ENCODE results near the gene CFAP221.
A peak's percentile ranks its signal among the peaks of the same experiment; 100 is the strongest.

DNA sequence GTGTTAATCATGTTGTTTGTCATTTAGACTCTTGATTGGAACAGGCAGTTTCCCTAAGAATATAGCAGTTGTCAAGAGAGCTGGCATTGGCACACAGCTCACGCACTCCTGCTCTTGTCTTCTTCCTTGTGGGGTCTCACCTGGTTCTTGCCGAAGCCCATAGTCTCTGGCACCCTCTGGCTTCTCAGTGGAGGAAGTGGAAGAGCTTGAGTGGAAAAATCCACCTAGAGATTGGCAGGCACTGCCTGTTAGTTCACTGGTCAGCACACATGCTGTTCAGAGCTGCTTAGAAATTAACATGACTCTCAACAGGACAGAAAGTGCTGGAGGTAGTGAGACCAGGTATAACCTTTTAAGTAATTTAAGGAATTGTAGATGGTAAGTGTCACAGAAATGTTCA lies 48.3 kb upstream of the CFAP221 start:
- TF ChIP-seq, protein P1, sequence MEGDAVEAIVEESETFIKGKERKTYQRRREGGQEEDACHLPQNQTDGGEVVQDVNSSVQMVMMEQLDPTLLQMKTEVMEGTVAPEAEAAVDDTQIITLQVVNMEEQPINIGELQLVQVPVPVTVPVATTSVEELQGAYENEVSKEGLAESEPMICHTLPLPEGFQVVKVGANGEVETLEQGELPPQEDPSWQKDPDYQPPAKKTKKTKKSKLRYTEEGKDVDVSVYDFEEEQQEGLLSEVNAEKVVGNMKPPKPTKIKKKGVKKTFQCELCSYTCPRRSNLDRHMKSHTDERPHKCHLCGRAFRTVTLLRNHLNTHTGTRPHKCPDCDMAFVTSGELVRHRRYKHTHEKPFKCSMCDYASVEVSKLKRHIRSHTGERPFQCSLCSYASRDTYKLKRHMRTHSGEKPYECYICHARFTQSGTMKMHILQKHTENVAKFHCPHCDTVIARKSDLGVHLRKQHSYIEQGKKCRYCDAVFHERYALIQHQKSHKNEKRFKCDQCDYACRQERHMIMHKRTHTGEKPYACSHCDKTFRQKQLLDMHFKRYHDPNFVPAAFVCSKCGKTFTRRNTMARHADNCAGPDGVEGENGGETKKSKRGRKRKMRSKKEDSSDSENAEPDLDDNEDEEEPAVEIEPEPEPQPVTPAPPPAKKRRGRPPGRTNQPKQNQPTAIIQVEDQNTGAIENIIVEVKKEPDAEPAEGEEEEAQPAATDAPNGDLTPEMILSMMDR (conservative IDR thresholded peaks at IDR 0.05; ENCODE audit: low read depth in 2 of 2) = peak in 1 of 2 experiments; percentile 31; a peak in 2 of 4 replicates
- no peak for TF ChIP-seq EZH2 (IDR thresholded peaks at IDR 0.05; ENCODE audit: low read depth, unreplicated experiment)
- TF ChIP-seq CREB1 (CRISPR knock-in tag; IDR thresholded peaks at IDR 0.05; ENCODE audit: low read depth) = no peak
- no peak for TF ChIP-seq REST (IDR thresholded peaks at IDR 0.05; ENCODE audit: unreplicated experiment)

Measured in GM23338 (cell line).